Hepatocyte (in vitro differentiated cells): Measurements from ENCODE around the gene CNOT6. TPM values are rescaled to one million over a fixed set of nuclear protein-coding genes. Genes with fewer than 3 reads are reported as not detected.

ENCODE experiments used
- DNase-seq: peaks from one replicate; pipeline ENCODE4 v3.0.0-alpha.2; 2016; ENCODE audit warnings: low spot score
- H2AFZ ChIP-seq: fragments of 200-600 bp; sonication (generic); 2 replicates; pipeline ENCODE4 v1.6.0; 2016; ENCODE audit warnings: antibody characterized with exemption, mild to moderate bottlenecking
- H3K27ac ChIP-seq: fragments of 200-600 bp; sonication (generic); 2 replicates; pipeline ENCODE4 v1.5.1; 2016; ENCODE audit warnings: mild to moderate bottlenecking
- H3K27me3 ChIP-seq: fragments of 200-600 bp; sonication (generic); 2 replicates; pipeline ENCODE4 v1.6.1; 2016
- H3K36me3 ChIP-seq: fragments of 200-600 bp; sonication (generic); replicated peaks from 2 replicates; pipeline ENCODE4 v1.5.1; 2016; ENCODE audit warnings: low read depth; ENCODE audit not compliant: insufficient read depth
- H3K4me1 ChIP-seq: fragments of 200-600 bp; sonication (generic); 2 replicates; pipeline ENCODE4 v1.5.1; 2016; ENCODE audit warnings: mild to moderate bottlenecking, moderate library complexity; ENCODE audit not compliant: insufficient read depth
- H3K4me2 ChIP-seq: fragments of 200-600 bp; sonication (generic); 2 replicates; pipeline ENCODE4 v1.6.0; 2016
- H3K4me3 ChIP-seq: fragments of 200-600 bp; sonication (generic); 2 replicates; pipeline ENCODE4 v1.5.1; 2016; ENCODE audit warnings: mild to moderate bottlenecking
- H3K79me2 ChIP-seq: fragments of 200-600 bp; sonication (generic); 2 replicates; pipeline ENCODE4 v1.6.0; 2017; ENCODE audit warnings: mild to moderate bottlenecking
- H3K9me2 ChIP-seq: fragments of 200-600 bp; sonication (generic); replicated peaks from 2 replicates; pipeline ENCODE4 v1.6.0; 2017; ENCODE audit warnings: mild to moderate bottlenecking; ENCODE audit not compliant: insufficient read depth
- H3K9me3 ChIP-seq: fragments of 200-600 bp; sonication (generic); 2 replicates; pipeline ENCODE4 v1.5.1; 2016; ENCODE audit warnings: low read depth, mild to moderate bottlenecking
- H4K20me1 ChIP-seq: fragments of 200-600 bp; sonication (generic); 2 replicates; pipeline ENCODE4 v1.6.0; 2016; ENCODE audit warnings: mild to moderate bottlenecking; ENCODE audit not compliant: insufficient read depth, poor library complexity, severe bottlenecking
- CTCF ChIP-seq: fragments of 200-600 bp; sonication (generic); IDR thresholded peaks from 2 replicates; pipeline ENCODE4 v1.5.1; 2016; ENCODE audit warnings: antibody characterized with exemption, mild to moderate bottlenecking; ENCODE audit not compliant: poor library complexity
- EZH2 ChIP-seq: fragments of 200-600 bp; sonication (generic); IDR thresholded peaks from 2 replicates; pipeline ENCODE4 v1.6.1; 2016; ENCODE audit warnings: antibody characterized with exemption, mild to moderate bottlenecking, borderline replicate concordance
- EZH2phosphoT487 ChIP-seq: fragments of 200-600 bp; sonication (generic); IDR thresholded peaks from one replicate; pipeline ENCODE4 v1.6.1; 2018; ENCODE audit warnings: antibody characterized with exemption, mild to moderate bottlenecking, low read depth, moderate library complexity; ENCODE audit not compliant: unreplicated experiment, severe bottlenecking
- WGBS: methylation state at CpG from one replicate; pipeline ENCODE4 v1.1.6; 2016; ENCODE audit warnings: low lambda C conversion rate; ENCODE audit errors: missing lambda C conversion rate; 5-methylcytosine and 5-hydroxymethylcytosine counted together
- polyA plus RNA-seq: library from polyadenylated mRNA; unstranded; fragments of >200 nt; fragmentation: Nextera tagmentation; extraction: Ambion mirVana; gene quantifications from 2 replicates; pipeline ENCODE4 v1.2.1, GENCODE V29; 2016
- total RNA-seq: library from RNA; depleted of rRNA; stranded (reverse); fragments of >200 nt; gene quantifications from 2 replicates; pipeline ENCODE4 v1.2.3, GENCODE V29; 2014

The CNOT6 gene
- total and polyA plus RNA-seq, 2 experiments from 2014 or later: 12.0 to 24.1 TPM

GRCh38 chr5:180611140-180611850 lies 117.1 kb downstream of the CNOT6 start:
- no peak for DNase-seq
- H3K27me3 ChIP-seq: no peaks in the 10 kb centered on the region
- H3K27ac ChIP-seq: no peak overlapping the region
- no peaks in the 10 kb centered on the region for H4K20me1 ChIP-seq
- no peaks in the 10 kb centered on the region for H3K9me2 ChIP-seq
- H3K4me1 ChIP-seq: no peaks in the 10 kb centered on the region
- no peaks in the 10 kb centered on the region for H3K9me3 ChIP-seq
- no peak overlapping the region for H3K4me2 ChIP-seq
- H3K36me3 ChIP-seq: no peaks in the 10 kb centered on the region
- TF ChIP-seq CTCF (no peak), EZH2phosphoT487 (no peak), EZH2 (no peak)
- no peak overlapping the region for H3K4me3 ChIP-seq
- no peaks in the 10 kb centered on the region for H3K79me2 ChIP-seq
- no peak overlapping the region for H2AFZ ChIP-seq
- 87% methylated on average over 20 of the region's 30 CpGs for whole genome bisulfite sequencing

GRCh38 chr5:180612683-180613082 lies 118.5 kb downstream of the CNOT6 start:
- H3K27me3 ChIP-seq: no peaks in the 10 kb centered on the region
- DNase-seq: no peak
- no peaks in the 10 kb centered on the region for H4K20me1 ChIP-seq
- no peak overlapping the region for H3K4me3 ChIP-seq
- WGBS: 88% methylated on average over 15 of the region's 15 CpGs
- no peaks in the 10 kb centered on the region for H3K9me2 ChIP-seq
- H3K4me2 ChIP-seq: no peak overlapping the region
- no peaks in the 10 kb centered on the region for H3K79me2 ChIP-seq
- H3K36me3 ChIP-seq: no peaks in the 10 kb centered on the region
- H2AFZ ChIP-seq: no peak overlapping the region
- no peak for TF ChIP-seq EZH2
- no peak for TF ChIP-seq CTCF
- TF ChIP-seq EZH2phosphoT487: no peak
- H3K9me3 ChIP-seq: no peaks in the 10 kb centered on the region
- no peaks in the 10 kb centered on the region for H3K4me1 ChIP-seq
- H3K27ac ChIP-seq: no peak overlapping the region

- Histone ChIP-seq H3K27ac (no peak overlapping the region), H3K79me2 (no peaks in the 10 kb centered on the region), H3K36me3 (no peaks in the 10 kb centered on the region), H3K4me2 (no peak overlapping the region), H3K9me2 (no peaks in the 10 kb centered on the region), H3K9me3 (no peaks in the 10 kb centered on the region), H3K4me1 (no peaks in the 10 kb centered on the region), H2AFZ (no peak overlapping the region), H3K27me3 (peaks cover 2% of the 10 kb centered on the region), H4K20me1 (no peaks in the 10 kb centered on the region), H3K4me3 (no peak overlapping the region)
- TF ChIP-seq EZH2phosphoT487 (no peak), EZH2 (no peak), CTCF (no peak)
- 88% methylated on average over 19 of the region's 19 CpGs for WGBS
- no peak for DNase-seq
These were observed 119.1 kb downstream of the CNOT6 start for GRCh38 chr5:180613188-180613813.
